IMR-90 (cell line): ENCODE data around the gene GPI. TPM values are rescaled to one million over a fixed set of nuclear protein-coding genes. Genes with fewer than 3 reads are reported as not detected.

Experiments used
- ATAC-seq: fragments of 200-7000 bp; cut with Tn5 transposase; 2 replicates; pipeline ENCODE4 v1.9.1; 2020; ENCODE audit warnings: low read depth, mild to moderate bottlenecking, moderate library complexity
- BruUV-seq: library from RNA; stranded (reverse); fragments of 400-500 nt; replicated peaks from 2 replicates; lab custom pipeline; 2021; lab: Mats Ljungman, UMichigan
- CTCF ChIA-PET: fragments of 300-600 bp; formaldehyde crosslinking; extraction: SDS; loops from one replicate; lab custom pipeline; 2021; ENCODE audit warnings: antibody characterized with exemption; lab: Yijun Ruan, JAX
- POLR2A ChIA-PET: fragments of 300-600 bp; sonication (Branson Sonifier 250); formaldehyde crosslinking; loops from one replicate; lab custom pipeline; 2022; ENCODE audit warnings: antibody characterized with exemption; ENCODE audit not compliant: unreplicated experiment; lab: Charles Lee
- DNase-seq: peaks from one replicate; pipeline ENCODE4 v3.0.0; 2013
- H2AFZ ChIP-seq: replicated peaks from 2 replicates; pipeline ENCODE3; 2013; ENCODE audit warnings: low read length, mild to moderate bottlenecking; ENCODE audit not compliant: poor library complexity
- H2AK5ac ChIP-seq: 2 replicates; pipeline ENCODE4 v1.6.1; 2013; ENCODE audit warnings: low read depth, low read length, inconsistent platforms
- H2AK9ac ChIP-seq: replicated peaks from 2 replicates; pipeline ENCODE3; 2013; ENCODE audit warnings: mild to moderate bottlenecking, low read depth, low read length, moderate library complexity; ENCODE audit not compliant: poor library complexity
- H2BK120ac ChIP-seq: 2 replicates; pipeline ENCODE4 v1.6.1; 2013; ENCODE audit warnings: low read depth, low read length, inconsistent platforms
- H2BK15ac ChIP-seq: 3 replicates; pipeline ENCODE4 v1.6.1; 2013; ENCODE audit warnings: low read depth, low read length, inconsistent platforms
- H2BK20ac ChIP-seq: 2 replicates; pipeline ENCODE4 v1.6.1; 2013; ENCODE audit warnings: low read depth, mild to moderate bottlenecking, inconsistent platforms, low read length, moderate library complexity
- H2BK5ac ChIP-seq: 2 replicates; pipeline ENCODE4 v1.6.1; 2013; ENCODE audit warnings: mild to moderate bottlenecking, low read depth, low read length, inconsistent platforms; ENCODE audit not compliant: poor library complexity, severe bottlenecking
- H3K14ac ChIP-seq: replicated peaks from 2 replicates; pipeline ENCODE4 v1.6.1; 2013; ENCODE audit warnings: low read depth, low read length, inconsistent platforms
- H3K18ac ChIP-seq: 2 replicates; pipeline ENCODE4 v1.6.1; 2013; ENCODE audit warnings: low read depth, low read length, control low read depth
- H3K23ac ChIP-seq: 2 replicates; pipeline ENCODE4 v1.6.1; 2013; ENCODE audit warnings: low read depth, low read length, inconsistent platforms
- H3K27ac ChIP-seq: 2 replicates; pipeline ENCODE4 v1.5.1; 2013; ENCODE audit warnings: mild to moderate bottlenecking, control low read depth, low read length; ENCODE audit not compliant: insufficient read depth
- H3K27me3 ChIP-seq: 2 replicates; pipeline ENCODE4 v1.6.1; 2013; ENCODE audit warnings: low read length; ENCODE audit not compliant: control insufficient read depth, insufficient read depth
- H3K36me3 ChIP-seq: 2 replicates; pipeline ENCODE4 v1.6.1; 2013; ENCODE audit warnings: low read length, mixed read lengths; ENCODE audit not compliant: control insufficient read depth, insufficient read depth
- H3K4ac ChIP-seq: 2 replicates; pipeline ENCODE4 v1.6.1; 2013; ENCODE audit warnings: low read depth, low read length, inconsistent platforms
- H3K4me1 ChIP-seq: 2 replicates; pipeline ENCODE4 v1.6.1; 2013; ENCODE audit warnings: low read length, mixed read lengths; ENCODE audit not compliant: control insufficient read depth, insufficient read depth
- H3K4me2 ChIP-seq: 2 replicates; pipeline ENCODE4 v1.6.1; 2013; ENCODE audit warnings: low read depth, mild to moderate bottlenecking, control low read depth, low read length, moderate library complexity
- H3K4me3 ChIP-seq: 2 replicates; pipeline ENCODE4 v1.5.1; 2013; ENCODE audit warnings: low read depth, mild to moderate bottlenecking, control low read depth, low read length, moderate library complexity; ENCODE audit not compliant: insufficient read depth
- H3K56ac ChIP-seq: 2 replicates; pipeline ENCODE4 v1.6.1; 2013; ENCODE audit warnings: low read length, inconsistent platforms; ENCODE audit not compliant: insufficient read depth; ENCODE audit errors: extremely low read depth
- H3K79me1 ChIP-seq, 2 experiments: 2 replicates each; pipeline ENCODE4 v1.6.1; 2013; ENCODE audit warnings: low read length in 2 of 2, inconsistent platforms in 1 of 2, low read depth in 1 of 2
- H3K9ac ChIP-seq: 2 replicates; pipeline ENCODE4 v1.6.1; 2013; ENCODE audit warnings: low read depth, low read length, control low read depth
- H3K9me1 ChIP-seq: 2 replicates; pipeline ENCODE4 v1.6.1; 2013; ENCODE audit warnings: low read length, inconsistent platforms; ENCODE audit not compliant: insufficient read depth
- H3K9me3 ChIP-seq: 2 replicates; pipeline ENCODE4 v1.6.1; 2013; ENCODE audit warnings: low read length; ENCODE audit not compliant: control insufficient read depth, insufficient read depth
- H4K20me1 ChIP-seq: 2 replicates; pipeline ENCODE4 v1.6.1; 2013; ENCODE audit warnings: low read length, inconsistent platforms; ENCODE audit not compliant: insufficient read depth
- H4K5ac ChIP-seq: 2 replicates; pipeline ENCODE4 v1.6.1; 2013; ENCODE audit warnings: mild to moderate bottlenecking, low read depth, low read length, control low read depth
- H4K8ac ChIP-seq, 2 experiments: 2 replicates each; pipeline ENCODE4 v1.6.1; 2013; ENCODE audit warnings: low read depth in 2 of 2, low read length in 2 of 2, control low read depth in 1 of 2, inconsistent platforms in 1 of 2
- H4K91ac ChIP-seq: 2 replicates; pipeline ENCODE4 v1.6.1; 2013; ENCODE audit warnings: low read depth, low read length, inconsistent platforms; ENCODE audit not compliant: insufficient read depth
- CEBPB ChIP-seq: IDR thresholded peaks from 2 replicates; pipeline ENCODE4 v1.6.1; 2012; ENCODE audit warnings: low read depth, low read length, improper control_type of control experiment
- CHD1 ChIP-seq: IDR thresholded peaks from 2 replicates; pipeline ENCODE4 v1.6.1; 2012; ENCODE audit warnings: low read depth, low read length, improper control_type of control experiment
- ELK1 ChIP-seq: fragments of 150-350 bp; IDR thresholded peaks from 2 replicates; pipeline ENCODE4 v1.6.1; 2016; ENCODE audit warnings: low read depth, mild to moderate bottlenecking, low read length, moderate library complexity, borderline replicate concordance
- FOS ChIP-seq: fragments of 150-350 bp; IDR thresholded peaks from 2 replicates; pipeline ENCODE4 v1.6.1; 2016; ENCODE audit warnings: low read depth, low read length
- MXI1 ChIP-seq: IDR thresholded peaks from 2 replicates; pipeline ENCODE4 v1.6.1; 2012; ENCODE audit warnings: low read depth, mild to moderate bottlenecking, low read length, moderate library complexity, borderline replicate concordance
- NFE2L2 ChIP-seq: fragments of 150-350 bp; IDR thresholded peaks from 2 replicates; pipeline ENCODE4 v1.6.1; 2016; ENCODE audit warnings: low read depth, mild to moderate bottlenecking, low read length
- SMC3 ChIP-seq: fragments of 150-350 bp; IDR thresholded peaks from 2 replicates; pipeline ENCODE4 v1.6.1; 2016; ENCODE audit warnings: low read depth, mild to moderate bottlenecking, antibody characterized with exemption, low read length, moderate library complexity
- USF2 ChIP-seq: fragments of 150-350 bp; IDR thresholded peaks from 2 replicates; pipeline ENCODE4 v1.6.1; 2017; ENCODE audit warnings: mild to moderate bottlenecking, antibody characterized with exemption, low read length, low read depth
- WGBS, 2 experiments: methylation state at CpG; one replicate each; pipeline versions ENCODE4 v1.1.5 to v1.1.7; 2013; ENCODE audit warnings: missing lambda C conversion rate in 2 of 2; ENCODE audit not compliant: insufficient read length in 1 of 2; ENCODE audit errors: extremely low coverage in 2 of 2; 5-methylcytosine and 5-hydroxymethylcytosine counted together
- dilution Hi-C: fragments of 300-500 bp; cut with HindIII; formaldehyde crosslinking; loops from one replicate; pipeline ENCODE4 v1.14.3; 2018; ENCODE audit warnings: low sequenced_read_pairs; ENCODE audit not compliant: unreplicated experiment
- in situ Hi-C: fragments of 300-500 bp; cut with MboI; formaldehyde crosslinking; loops from 3 replicates; pipeline ENCODE4 v1.14.3; 2019; ENCODE audit warnings: low sequenced_read_pairs, inconsistent platforms, mixed read lengths
- intact Hi-C: fragments of 100-400 bp; cut with micrococcal nuclease; formaldehyde crosslinking; loops from 2 replicates; pipeline ENCODE4 v1.10.0; 2022
- polyA plus RNA-seq, 3 experiments: library from polyadenylated mRNA; depleted of rRNA; stranded (reverse); fragments of >200 nt; gene quantifications; 2 replicates each; pipeline ENCODE4 v1.2.3, GENCODE V29; 2012; ENCODE audit warnings: low replicate concordance in 1 of 3
- total RNA-seq: library from RNA; depleted of rRNA; stranded (reverse); fragments of >200 nt; gene quantifications from 2 replicates; pipeline ENCODE4 v1.2.3, GENCODE V29; 2012

Gene GPI
- total and polyA plus RNA-seq, 2 of the 4 experiments (the other 2 are of a cell fraction): 147 to 239 TPM

- Histone ChIP-seq H2BK5ac (no peak overlapping the region), H3K14ac (no peak overlapping the region), H2BK20ac (no peak overlapping the region), H3K36me3 (peaks cover 59% of the 10 kb centered on the region), H3K79me1 (peaks cover 39 to 79% of the 10 kb centered on the region in 2 experiments), H4K20me1 (peaks cover 46% of the 10 kb centered on the region), H2BK120ac (no peak overlapping the region), H3K18ac (no peak overlapping the region), H3K4me1 (peaks cover 14% of the 10 kb centered on the region), H4K91ac (no peak overlapping the region), H3K4me2 (no peak overlapping the region), H3K9ac (no peak overlapping the region), H3K27me3 (no peaks in the 10 kb centered on the region), H4K5ac (no peak overlapping the region), H3K9me1 (peaks cover 29% of the 10 kb centered on the region), H2AK5ac (no peak overlapping the region), H2AFZ (peak overlapping the region; percentile 43), H3K9me3 (no peaks in the 10 kb centered on the region), H4K8ac (no peak overlapping the region), H2BK15ac (no peak overlapping the region), H3K4me3 (no peak overlapping the region), H3K23ac (no peak overlapping the region), H3K27ac (no peak overlapping the region), H3K56ac (no peak overlapping the region), H2AK9ac (no peak overlapping the region), H3K4ac (no peak overlapping the region)
- TF ChIP-seq MXI1 (no peak), ELK1 (no peak), CEBPB (no peak), FOS (no peak), CHD1 (no peak), SMC3 (no peak), USF2 (no peak), NFE2L2 (no peak)
- 87% methylated on average over 3 of the region's 4 CpGs; no CpG with 5 or more reads in 1 of the 2 experiments for WGBS, 2 experiments
- in situ Hi-C loops (no loop called here), intact Hi-C loops (no loop called here), dilution Hi-C loops (no loop called here)
- DNase-seq (no peak), ATAC-seq (no peak)
- ChIA-PET CTCF (no interaction called here), POLR2A (no interaction called here)
- BruUV-seq: no TSS peak
Observed at GRCh38 chr19:34370983-34371382, 6.0 kb downstream of the GPI start.
